Ishikawa (cell line): ENCODE results near the gene ELMO1.

ENCODE experiments used
- CREB1 ChIP-seq: IDR thresholded peaks from 2 replicates; pipeline ENCODE4 v1.6.1; 2012; ENCODE audit warnings: low read depth
- EP300 ChIP-seq: IDR thresholded peaks from 2 replicates; pipeline ENCODE4 v1.6.1; 2012; ENCODE audit warnings: borderline replicate concordance
- MAX ChIP-seq: IDR thresholded peaks from 2 replicates; pipeline ENCODE4 v1.6.1; 2012
- TAF1 ChIP-seq: IDR thresholded peaks from 2 replicates; pipeline ENCODE4 v1.6.1; 2012; ENCODE audit warnings: low read depth, mild to moderate bottlenecking
- USF1 ChIP-seq: IDR thresholded peaks from 2 replicates; pipeline ENCODE4 v1.6.1; 2012

- TF ChIP-seq TAF1 (no peak), EP300 (no peak), CREB1 (no peak), USF1 (no peak), MAX (no peak)
Observed at GRCh38 chr7:36979810-36980248, 468.8 kb downstream of the ELMO1 start.
